Breast epithelium (tissue), 3 donors: ENCODE results near the gene PRSS50.

Experiments used
- POLR2A ChIP-seq: fragments of 450-650 bp; IDR thresholded peaks from one replicate; pipeline ENCODE4 v1.6.1; 2016; ENCODE audit warnings: antibody characterized with exemption, mild to moderate bottlenecking, moderate library complexity
- TF ChIP-seq, protein P1 (sequence below), 3 donors: fragments of 450-650 bp; IDR thresholded peaks; one replicate each; pipeline ENCODE4 v1.5.1; 2016 to 2017; ENCODE audit warnings: antibody characterized with exemption in 3 of 3, mild to moderate bottlenecking in 3 of 3, moderate library complexity in 3 of 3

DNA sequence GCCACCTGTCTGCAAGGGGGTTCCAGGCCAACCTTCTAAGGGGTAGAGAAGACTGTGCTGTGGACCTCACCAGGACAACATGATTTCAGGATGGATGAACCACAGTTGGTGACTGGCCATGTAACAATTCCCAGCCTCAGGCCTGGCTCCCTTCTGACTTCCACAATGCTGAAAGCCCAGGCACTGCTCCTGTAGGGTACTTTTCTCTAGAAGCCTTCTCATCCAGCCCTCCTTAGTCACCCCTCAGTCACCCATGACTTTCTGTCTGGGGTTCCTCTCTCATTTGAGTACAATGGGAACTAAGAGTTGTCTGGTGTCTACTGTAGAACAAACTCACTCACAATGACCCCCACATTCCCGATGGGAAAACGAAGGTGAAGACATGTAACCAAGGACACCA, 32.8 kb downstream of the PRSS50 start:
- no peak for TF ChIP-seq POLR2A
- TF ChIP-seq, protein P1, sequence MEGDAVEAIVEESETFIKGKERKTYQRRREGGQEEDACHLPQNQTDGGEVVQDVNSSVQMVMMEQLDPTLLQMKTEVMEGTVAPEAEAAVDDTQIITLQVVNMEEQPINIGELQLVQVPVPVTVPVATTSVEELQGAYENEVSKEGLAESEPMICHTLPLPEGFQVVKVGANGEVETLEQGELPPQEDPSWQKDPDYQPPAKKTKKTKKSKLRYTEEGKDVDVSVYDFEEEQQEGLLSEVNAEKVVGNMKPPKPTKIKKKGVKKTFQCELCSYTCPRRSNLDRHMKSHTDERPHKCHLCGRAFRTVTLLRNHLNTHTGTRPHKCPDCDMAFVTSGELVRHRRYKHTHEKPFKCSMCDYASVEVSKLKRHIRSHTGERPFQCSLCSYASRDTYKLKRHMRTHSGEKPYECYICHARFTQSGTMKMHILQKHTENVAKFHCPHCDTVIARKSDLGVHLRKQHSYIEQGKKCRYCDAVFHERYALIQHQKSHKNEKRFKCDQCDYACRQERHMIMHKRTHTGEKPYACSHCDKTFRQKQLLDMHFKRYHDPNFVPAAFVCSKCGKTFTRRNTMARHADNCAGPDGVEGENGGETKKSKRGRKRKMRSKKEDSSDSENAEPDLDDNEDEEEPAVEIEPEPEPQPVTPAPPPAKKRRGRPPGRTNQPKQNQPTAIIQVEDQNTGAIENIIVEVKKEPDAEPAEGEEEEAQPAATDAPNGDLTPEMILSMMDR (IDR thresholded peaks at IDR 0.05): no peak
